Kidney epithelial cell (primary cell): ENCODE results near the gene PATJ. TPM values are rescaled to one million over a fixed set of nuclear protein-coding genes. Genes with fewer than 3 reads are reported as not detected.
"Not testable (repeated sequence)": the region's sequence is repeated elsewhere in the genome, so short reads cannot be mapped to it uniquely, and the experiment has no call there.

Experiments
- DNase-seq: peaks from one replicate; pipeline ENCODE4 v3.0.0-alpha.2; 2010; ENCODE audit warnings: low read depth
- H3K27me3 ChIP-seq: 2 replicates; pipeline ENCODE4 v1.6.0; 2011; ENCODE audit warnings: low read length; ENCODE audit not compliant: control insufficient read depth, insufficient read depth
- H3K36me3 ChIP-seq: 2 replicates; pipeline ENCODE4 v1.5.1; 2011; ENCODE audit warnings: low read length; ENCODE audit not compliant: control insufficient read depth, insufficient read depth
- H3K4me3 ChIP-seq: 2 replicates; pipeline ENCODE4 v1.5.1; 2011; ENCODE audit warnings: low read depth, mild to moderate bottlenecking, control low read depth, low read length
- CTCF ChIP-seq: IDR thresholded peaks from 2 replicates; pipeline ENCODE4 v1.5.1; 2011; ENCODE audit warnings: mild to moderate bottlenecking, moderate library complexity, low read length, control low read depth, inconsistent platforms; ENCODE audit not compliant: insufficient read depth, poor library complexity, severe bottlenecking
- total RNA-seq: library from RNA; depleted of rRNA; stranded (reverse); fragments of >200 nt; gene quantifications from 2 replicates; pipeline ENCODE4 v1.2.3, GENCODE V29; 2015

Gene PATJ
- total RNA-seq, 1 donor from 2014 or later: 27.1 TPM

- H3K36me3 ChIP-seq: no peaks in the 10 kb centered on the region
- no peak for TF ChIP-seq CTCF
- H3K4me3 ChIP-seq: no peak overlapping the region
- DNase-seq: no peak
- H3K27me3 ChIP-seq: no peaks in the 10 kb centered on the region
Measured at GRCh38 chr1:61942856-61943255, 200.6 kb downstream of the PATJ start.

GRCh38 chr1:61948685-61949084 lies 206.4 kb downstream of the PATJ start:
- not testable (repeated sequence) for H3K36me3 ChIP-seq, DNase-seq, H3K27me3 ChIP-seq, H3K4me3 ChIP-seq

- Histone ChIP-seq H3K27me3 (no peaks in the 10 kb centered on the region), H3K36me3 (no peaks in the 10 kb centered on the region), H3K4me3 (no peak overlapping the region)
- DNase-seq: no peak
- TF ChIP-seq CTCF: peak; percentile 48
Measured at GRCh38 chr1:61950418-61950817, 208.1 kb downstream of the PATJ start.

GRCh38 chr1:61951731-61952580 lies 209.7 kb downstream of the PATJ start:
- no peaks in the 10 kb centered on the region for H3K27me3 ChIP-seq
- DNase-seq: peak; percentile 83
- no peak overlapping the region for H3K4me3 ChIP-seq
- no peak for TF ChIP-seq CTCF
- H3K36me3 ChIP-seq: no peaks in the 10 kb centered on the region

- DNase-seq: no peak
- H3K4me3 ChIP-seq: no peak overlapping the region
- no peaks in the 10 kb centered on the region for H3K27me3 ChIP-seq
- no peaks in the 10 kb centered on the region for H3K36me3 ChIP-seq
- TF ChIP-seq CTCF: no peak
Measured at GRCh38 chr1:61952675-61953074, 210.4 kb downstream of the PATJ start.

- Histone ChIP-seq H3K36me3 (no peaks in the 10 kb centered on the region), H3K27me3 (no peaks in the 10 kb centered on the region), H3K4me3 (no peak overlapping the region)
- no peak for DNase-seq
- no peak for TF ChIP-seq CTCF
Measured at GRCh38 chr1:61953076-61953789, 211.0 kb downstream of the PATJ start.
